Prostate gland (tissue), 2 donors: ENCODE data around the gene MICAL1.

Experiments
- CTCF ChIP-seq, 4 experiments: fragments of 200-600 bp in 2 of 4; fragments of 450-650 bp in 2 of 4; sonication (generic) in 2 of 4; IDR thresholded peaks; 1 replicate in 3 of 4; 2 replicates in 1 of 4; pipeline ENCODE4 v1.5.1; 2016 to 2019; ENCODE audit warnings: antibody characterized with exemption in 4 of 4, mild to moderate bottlenecking in 2 of 4, moderate library complexity in 2 of 4
- POLR2A ChIP-seq: fragments of 450-650 bp; IDR thresholded peaks from one replicate; pipeline ENCODE4 v1.6.1; 2016; ENCODE audit warnings: antibody characterized with exemption, mild to moderate bottlenecking
- POLR2AphosphoS5 ChIP-seq: sonication (generic); formaldehyde crosslinking; IDR thresholded peaks from one replicate; pipeline ENCODE4 v1.6.1; 2017; ENCODE audit warnings: antibody characterized with exemption

- TF ChIP-seq CTCF (IDR thresholded peaks at IDR 0.05) (no peak), POLR2AphosphoS5 (no peak), POLR2A (no peak)
Observed at GRCh38 chr6:109445382-109445781, 10.2 kb downstream of the MICAL1 start.
